Erythroblast (primary cell): Measurements from ENCODE around the gene USP50.
"Not testable (repeated sequence)": the region's sequence is repeated elsewhere in the genome, so short reads cannot be mapped to it uniquely, and the experiment has no call there.

ENCODE experiments used
- DNase-seq, 2 experiments: peaks; one replicate each; lab custom pipeline; 2025; lab: John Stamatoyannopoulos, UW
- GATA1 ChIP-seq: IDR thresholded peaks from 2 replicates; pipeline ENCODE4 v1.6.1; 2011; ENCODE audit warnings: low read depth, mild to moderate bottlenecking, control low read depth, low read length, moderate library complexity
- POLR2A ChIP-seq: IDR thresholded peaks from 2 replicates; pipeline ENCODE4 v1.6.1; 2011; ENCODE audit warnings: mild to moderate bottlenecking, low read length

USP50 gene

GRCh38 chr15:50542887-50543210, 3.6 kb downstream of the USP50 start:
- no peak for TF ChIP-seq POLR2A
- no peak for TF ChIP-seq GATA1
- DNase-seq: no peak

- DNase-seq: no peak
- no peak for TF ChIP-seq POLR2A
- TF ChIP-seq GATA1: no peak
Observed at GRCh38 chr15:50531766-50532165, 14.7 kb downstream of the USP50 start.

DNA sequence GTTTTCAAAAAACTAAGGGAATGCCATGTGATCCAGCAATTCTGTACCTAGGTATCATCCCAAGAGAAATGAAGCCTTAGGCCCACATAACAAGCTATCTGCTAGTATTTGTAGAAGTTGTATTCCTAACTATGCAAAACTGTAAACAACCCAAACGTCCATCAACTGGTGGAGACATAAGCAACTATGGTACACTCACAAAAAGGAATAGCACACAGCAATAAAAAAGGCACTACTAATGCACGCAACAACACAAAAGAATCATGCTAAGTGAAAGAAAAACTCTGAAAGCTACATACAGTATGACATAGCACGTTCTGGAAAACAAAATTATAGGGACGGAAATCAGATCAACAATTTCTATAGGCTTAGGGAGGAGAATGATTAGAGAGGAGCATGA, 15.3 kb downstream of the USP50 start:
- TF ChIP-seq GATA1 (no peak), POLR2A (no peak)
- no peak for DNase-seq

- TF ChIP-seq GATA1 (no peak), POLR2A (no peak)
- no peak for DNase-seq
Observed at GRCh38 chr15:50523851-50524251, 22.6 kb downstream of the USP50 start.

DNA sequence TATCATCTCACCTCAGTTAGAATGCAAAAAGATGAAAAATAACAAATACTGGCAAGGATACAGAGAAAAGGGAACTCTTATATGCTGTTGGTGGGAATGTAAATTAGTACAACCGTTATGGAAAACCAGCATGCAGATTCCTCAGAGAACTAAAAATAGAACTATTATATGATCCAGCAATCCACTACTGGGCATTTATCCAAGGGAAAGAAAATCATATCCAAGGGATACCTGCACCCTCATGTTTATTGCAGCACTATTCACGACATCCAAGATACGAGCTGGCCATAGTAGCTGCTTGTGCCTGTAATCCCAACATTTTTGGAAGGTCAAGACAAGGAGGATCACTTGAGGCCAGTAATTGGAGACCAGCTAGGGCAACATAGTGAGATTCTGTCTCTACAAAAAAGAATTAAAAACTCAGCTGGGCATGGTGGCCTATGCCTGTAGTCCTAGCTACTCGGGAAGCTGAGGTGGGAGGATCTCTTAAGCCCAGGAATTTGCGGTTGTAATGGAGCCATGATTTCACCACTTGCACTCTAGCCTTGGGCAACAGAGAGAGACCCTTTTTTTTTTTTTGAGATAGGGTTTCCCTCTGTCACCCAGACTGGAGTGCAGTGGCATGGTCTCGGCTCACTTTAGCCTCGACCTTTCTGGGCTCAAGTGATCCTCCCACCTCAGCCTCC, 26.6 kb downstream of the USP50 start:
- no peak for DNase-seq
- no peak for TF ChIP-seq GATA1
- no peak for TF ChIP-seq POLR2A

DNA sequence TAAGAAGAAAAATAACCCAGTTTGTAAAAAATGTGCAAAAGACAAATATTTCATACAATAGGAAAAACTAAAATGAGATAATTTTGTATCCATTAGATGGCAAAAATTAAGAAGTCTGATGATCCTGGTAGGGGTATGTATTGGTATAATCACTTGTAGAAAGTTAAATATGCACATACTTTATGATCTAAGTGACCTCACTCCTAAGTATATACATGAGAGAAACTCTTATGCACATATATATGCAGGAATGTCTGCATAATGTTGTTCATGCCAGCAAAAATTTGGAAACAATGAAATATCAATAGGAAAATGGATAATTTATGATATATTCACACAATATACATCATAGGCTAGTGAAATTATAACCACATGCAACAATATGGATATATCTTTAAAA, 33.5 kb downstream of the USP50 start:
- no peak for TF ChIP-seq GATA1
- TF ChIP-seq POLR2A: no peak
- DNase-seq: no peak

- TF ChIP-seq POLR2A (no peak), GATA1 (no peak)
- DNase-seq: no peak
Observed at GRCh38 chr15:50506121-50506520, 40.3 kb downstream of the USP50 start.

DNA sequence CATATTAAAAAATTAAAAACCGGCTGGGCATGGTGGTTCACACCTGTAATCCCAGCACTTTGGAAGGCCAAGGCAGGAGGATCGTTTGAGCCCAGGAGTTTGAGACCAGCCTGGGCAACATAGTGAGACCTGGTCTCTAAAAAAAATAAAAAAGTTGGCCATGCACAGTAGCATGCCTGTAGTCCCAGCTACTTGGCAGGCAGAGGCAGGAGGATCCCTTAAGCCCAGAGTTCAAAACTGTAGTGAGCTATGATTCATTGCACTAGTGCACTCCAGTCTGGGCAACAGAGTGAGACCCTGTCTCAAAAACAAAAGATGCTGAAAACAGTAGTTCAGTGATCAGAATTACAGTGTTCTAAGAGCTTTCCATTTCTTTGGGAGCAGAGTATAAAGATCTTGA, 40.8 kb downstream of the USP50 start:
- not testable (repeated sequence) for DNase-seq

- DNase-seq: no peak
- TF ChIP-seq POLR2A: no peak
- TF ChIP-seq GATA1: no peak
Observed at GRCh38 chr15:50503144-50503543, 43.3 kb downstream of the USP50 start.

GRCh38 chr15:50501815-50502214, 44.7 kb downstream of the USP50 start:
- no peak for DNase-seq
- TF ChIP-seq GATA1: no peak
- no peak for TF ChIP-seq POLR2A

DNA sequence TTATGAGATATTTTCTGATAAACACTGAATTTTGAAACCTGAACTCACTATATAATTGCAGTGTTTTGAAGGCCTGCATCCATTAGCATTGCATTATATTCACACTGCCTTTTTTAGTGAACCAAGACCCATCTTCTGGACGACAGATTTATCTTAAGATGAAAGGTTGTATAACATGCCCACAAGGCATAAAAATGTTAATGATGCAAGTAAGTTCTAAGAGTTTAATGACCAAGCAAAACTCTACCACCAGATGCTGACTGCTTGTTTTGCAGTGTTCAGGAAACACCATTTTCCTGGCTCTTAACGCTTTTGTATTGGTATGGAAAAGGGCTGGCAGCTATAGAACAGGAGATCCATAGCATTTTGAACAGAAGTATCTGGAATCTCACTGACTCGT, 46.1 kb downstream of the USP50 start:
- TF ChIP-seq POLR2A: no peak
- no peak for TF ChIP-seq GATA1
- DNase-seq: no peak

DNA sequence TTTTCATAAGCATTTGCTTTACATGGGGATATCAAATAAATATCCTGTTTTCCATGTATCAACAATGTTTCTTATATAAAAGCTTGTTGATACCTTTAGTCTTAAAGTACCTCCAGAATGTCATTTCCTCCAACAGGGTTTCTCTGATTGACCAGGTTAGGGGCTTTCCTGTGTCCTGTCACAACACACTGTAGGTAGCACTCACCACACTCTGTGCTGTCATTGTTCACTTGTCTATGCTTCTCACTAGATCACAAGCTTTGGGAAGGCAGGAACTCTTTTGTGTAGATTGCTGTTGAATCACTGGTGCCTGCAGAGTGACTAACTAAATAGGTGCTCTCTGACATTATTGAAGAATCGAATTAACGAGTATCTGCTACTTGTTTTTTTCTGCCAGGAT, 49.8 kb downstream of the USP50 start:
- no peak for DNase-seq
- TF ChIP-seq POLR2A (no peak), GATA1 (no peak)

DNA sequence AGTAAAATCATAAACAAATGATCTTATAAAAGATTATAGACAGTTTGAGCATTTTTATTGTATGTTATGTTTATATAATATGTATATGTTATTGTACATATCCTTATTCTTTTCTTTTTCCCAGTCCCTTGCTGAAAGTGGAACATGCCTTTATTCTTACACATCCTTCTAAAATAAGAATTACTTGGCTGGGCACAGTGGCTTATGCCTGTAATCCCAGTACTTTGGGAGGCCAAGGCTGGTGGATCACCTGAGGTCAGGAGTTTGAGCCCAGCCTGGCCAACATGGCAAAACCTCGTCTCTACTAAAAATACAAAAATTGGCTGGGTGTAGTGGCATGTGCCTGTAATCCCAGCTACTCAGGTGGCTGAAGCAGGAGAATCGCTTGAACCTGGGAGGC, 51.9 kb downstream of the USP50 start:
- not testable (repeated sequence) for DNase-seq

GRCh38 chr15:50493625-50494024, 52.8 kb downstream of the USP50 start:
- no peak for TF ChIP-seq POLR2A
- no peak for TF ChIP-seq GATA1
- no peak for DNase-seq

DNA sequence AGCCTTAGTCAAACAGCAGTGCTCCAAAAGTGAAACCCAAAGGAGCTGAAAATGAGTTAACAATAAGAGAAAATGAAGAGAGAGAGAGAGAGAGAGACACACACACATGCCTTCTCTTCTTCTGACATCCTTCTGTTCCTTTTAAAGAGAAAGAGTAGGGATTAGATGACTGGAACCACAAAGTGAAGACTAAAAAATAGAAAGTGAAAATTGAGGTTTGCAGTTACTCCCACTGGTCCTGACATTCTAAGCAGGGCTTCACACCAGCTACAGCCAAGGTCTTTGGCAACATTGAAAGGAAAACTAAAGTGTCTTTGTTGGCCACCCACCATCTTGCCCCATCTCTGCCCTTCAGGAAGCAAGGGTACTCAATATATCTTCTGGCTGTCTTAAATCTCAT, 59.2 kb downstream of the USP50 start:
- no peak for DNase-seq
- no peak for TF ChIP-seq POLR2A
- no peak for TF ChIP-seq GATA1

GRCh38 chr15:50485389-50485788, 61.1 kb downstream of the USP50 start:
- DNase-seq: no peak
- no peak for TF ChIP-seq GATA1
- no peak for TF ChIP-seq POLR2A
